Right atrium auricular region (tissue), 2 donors: ENCODE results near the gene PFKL. TPM values are rescaled to one million over a fixed set of nuclear protein-coding genes. Genes with fewer than 3 reads are reported as not detected.

Experiments
- DNase-seq: peaks from one replicate; pipeline ENCODE4 v3.0.0-alpha.2; 2019; ENCODE audit warnings: low spot score
- H3K27ac ChIP-seq, 2 donors: fragments of 200-600 bp; sonication (generic); 1 replicate in 1 of 2; 2 replicates in 1 of 2; pipeline ENCODE4 v1.5.1; 2016 to 2019
- H3K27me3 ChIP-seq, 2 donors: fragments of 200-600 bp; sonication (generic); one replicate each; pipeline versions ENCODE4 v1.5.1 to v1.6.0; 2017 to 2019
- H3K36me3 ChIP-seq: fragments of 200-600 bp; sonication (generic); one replicate; pipeline ENCODE4 v1.5.1; 2016
- H3K4me1 ChIP-seq, 2 donors: fragments of 200-600 bp; sonication (generic); one replicate each; pipeline versions ENCODE4 v1.5.1 to v1.6.0; 2017 to 2019
- H3K4me3 ChIP-seq, 2 donors: fragments of 200-600 bp; sonication (generic); 1 replicate in 1 of 2; 2 replicates in 1 of 2; pipeline ENCODE4 v1.5.1; 2017 to 2019; ENCODE audit warnings: mild to moderate bottlenecking in 1 of 2, moderate library complexity in 1 of 2
- H3K9me3 ChIP-seq, 2 donors: fragments of 200-600 bp; sonication (generic); one replicate each; pipeline ENCODE4 v1.5.1; 2019
- CTCF ChIP-seq, 2 donors: fragments of 200-600 bp; sonication (generic); IDR thresholded peaks; one replicate each; pipeline ENCODE4 v1.5.1; 2019; ENCODE audit warnings: antibody characterized with exemption in 2 of 2
- total RNA-seq, 2 donors: library from RNA; depleted of rRNA; stranded (reverse); fragments of >200 nt; gene quantifications; one replicate each; pipeline ENCODE4 v1.1.0, GENCODE V29; 2016

PFKL gene
- total RNA-seq, 2 donors from 2014 or later, result 28.0 to 45.7 TPM

- Histone ChIP-seq H3K27me3 (peaks cover 0 to 3% of the 10 kb centered on the region in 2 donors), H3K36me3 (no peaks in the 10 kb centered on the region), H3K9me3 (no peaks in the 10 kb centered on the region), H3K27ac (no peak overlapping the region), H3K4me3 (no peak overlapping the region), H3K4me1 (peaks cover 0 to 7% of the 10 kb centered on the region in 2 donors)
- no peak for TF ChIP-seq CTCF (IDR thresholded peaks at IDR 0.05)
- no peak for DNase-seq
Measured at GRCh38 chr21:44348861-44349260, 49.0 kb downstream of the PFKL start.

- Histone ChIP-seq H3K9me3 (no peaks in the 10 kb centered on the region), H3K27me3 (peaks cover 0 to 3% of the 10 kb centered on the region in 2 donors), H3K4me3 (no peak overlapping the region), H3K27ac (no peak overlapping the region), H3K4me1 (peaks cover 0 to 7% of the 10 kb centered on the region in 2 donors), H3K36me3 (no peaks in the 10 kb centered on the region)
- TF ChIP-seq CTCF (IDR thresholded peaks at IDR 0.05), result no peak
- no peak for DNase-seq
Measured at GRCh38 chr21:44349416-44349846, 49.6 kb downstream of the PFKL start.

- peaks cover 0 to 3% of the 10 kb centered on the region in 2 donors for H3K27me3 ChIP-seq
- H3K27ac ChIP-seq, result no peak overlapping the region
- H3K36me3 ChIP-seq, result no peaks in the 10 kb centered on the region
- H3K4me3 ChIP-seq, result peak overlapping the region in 1 of 2 donors; percentile 19
- peaks cover 0 to 7% of the 10 kb centered on the region in 2 donors for H3K4me1 ChIP-seq
- no peak for DNase-seq
- H3K9me3 ChIP-seq, result no peaks in the 10 kb centered on the region
- no peak for TF ChIP-seq CTCF (IDR thresholded peaks at IDR 0.05)
Measured at GRCh38 chr21:44349847-44350772, 50.3 kb downstream of the PFKL start.

GRCh38 chr21:44350773-44351481, 51.1 kb downstream of the PFKL start:
- Histone ChIP-seq H3K27me3 (peaks cover 0 to 3% of the 10 kb centered on the region in 2 donors), H3K27ac (no peak overlapping the region), H3K9me3 (no peaks in the 10 kb centered on the region), H3K4me3 (no peak overlapping the region), H3K4me1 (peaks cover 0 to 7% of the 10 kb centered on the region in 2 donors), H3K36me3 (no peaks in the 10 kb centered on the region)
- TF ChIP-seq CTCF (IDR thresholded peaks at IDR 0.05), result no peak
- DNase-seq, result no peak

- DNase-seq, result no peak
- Histone ChIP-seq H3K9me3 (no peaks in the 10 kb centered on the region), H3K27me3 (peaks cover 0 to 3% of the 10 kb centered on the region in 2 donors), H3K27ac (no peak overlapping the region), H3K36me3 (no peaks in the 10 kb centered on the region), H3K4me1 (peaks cover 0 to 7% of the 10 kb centered on the region in 2 donors), H3K4me3 (no peak overlapping the region)
- TF ChIP-seq CTCF (IDR thresholded peaks at IDR 0.05), result no peak
Measured at GRCh38 chr21:44351535-44352252, 51.8 kb downstream of the PFKL start.
